CD14-positive monocyte (primary cell): ENCODE data around the gene SIDT2. TPM values are rescaled to one million over a fixed set of nuclear protein-coding genes. Genes with fewer than 3 reads are reported as not detected.

Experiments
- DNase-seq, 3 donors: peaks; one replicate each; pipeline ENCODE4 v3.0.0-alpha.2; 2011 to 2022
- H2AFZ ChIP-seq: 2 replicates; pipeline ENCODE4 v1.6.0; 2012; ENCODE audit warnings: mild to moderate bottlenecking, low read depth, low read length, inconsistent platforms; ENCODE audit not compliant: insufficient read depth, poor library complexity, severe bottlenecking
- H3K27ac ChIP-seq, 2 donors: 1 replicate in 1 of 2; 2 replicates in 1 of 2; pipeline ENCODE4 v1.5.1; 2012 to 2013; ENCODE audit warnings: low read length in 2 of 2, control low read depth in 1 of 2, inconsistent platforms in 1 of 2, low read depth in 1 of 2, mild to moderate bottlenecking in 1 of 2
- H3K27me3 ChIP-seq, 2 donors: one replicate each; pipeline versions ENCODE4 v1.6.0 to v1.6.1; 2011 to 2013; ENCODE audit warnings: low read length in 2 of 2; ENCODE audit not compliant: control insufficient read depth in 2 of 2, insufficient read depth in 2 of 2
- H3K36me3 ChIP-seq, 2 donors: replicated peaks in 1 of 2; 1 replicate in 1 of 2; 2 replicates in 1 of 2; pipeline versions ENCODE4 v1.5.1 to v1.6.1; 2012 to 2013; ENCODE audit warnings: low read length in 2 of 2, control low read depth in 1 of 2, inconsistent platforms in 1 of 2, mild to moderate bottlenecking in 1 of 2; ENCODE audit not compliant: insufficient read depth in 2 of 2, control insufficient read depth in 1 of 2
- H3K4me1 ChIP-seq, 2 donors: 1 replicate in 1 of 2; 2 replicates in 1 of 2; pipeline versions ENCODE4 v1.5.1 to v1.6.1; 2012 to 2013; ENCODE audit warnings: low read length in 2 of 2, control low read depth in 1 of 2, inconsistent platforms in 1 of 2, mild to moderate bottlenecking in 1 of 2, moderate library complexity in 1 of 2; ENCODE audit not compliant: insufficient read depth in 2 of 2, control insufficient read depth in 1 of 2
- H3K4me2 ChIP-seq: replicated peaks from 2 replicates; pipeline ENCODE3; 2012; ENCODE audit warnings: low read length, moderate library complexity, mild to moderate bottlenecking; ENCODE audit not compliant: poor library complexity, severe bottlenecking; ENCODE audit errors: extremely low read depth
- H3K4me3 ChIP-seq, 3 experiments: fragments of 200-600 bp in 1 of 3; sonication (generic) in 1 of 3; replicated peaks in 1 of 3; 1 replicate in 2 of 3; 2 replicates in 1 of 3; pipeline ENCODE4 v1.5.1; 2011 to 2013; ENCODE audit warnings: low read length in 3 of 3, mild to moderate bottlenecking in 3 of 3, control low read depth in 2 of 3, low read depth in 2 of 3, inconsistent platforms in 1 of 3, moderate library complexity in 1 of 3
- H3K79me2 ChIP-seq: 2 replicates; pipeline ENCODE4 v1.6.0; 2012; ENCODE audit warnings: mild to moderate bottlenecking, control low read depth, inconsistent platforms, low read length, moderate library complexity; ENCODE audit not compliant: insufficient read depth
- H3K9ac ChIP-seq: 2 replicates; pipeline ENCODE4 v1.6.0; 2017; ENCODE audit warnings: low read length, mild to moderate bottlenecking; ENCODE audit not compliant: insufficient read depth, poor library complexity, severe bottlenecking
- H3K9me3 ChIP-seq, 2 donors: replicated peaks in 1 of 2; 1 replicate in 1 of 2; 2 replicates in 1 of 2; pipeline versions ENCODE4 v1.5.1 to v1.6.1; 2012 to 2013; ENCODE audit warnings: low read length in 2 of 2, control low read depth in 1 of 2; ENCODE audit not compliant: control insufficient read depth in 1 of 2, insufficient read depth in 1 of 2
- H4K20me1 ChIP-seq: 2 replicates; pipeline ENCODE4 v1.6.0; 2012; ENCODE audit warnings: mild to moderate bottlenecking, low read length, control low read depth, moderate library complexity; ENCODE audit not compliant: insufficient read depth
- H3K27ac Mint-ChIP-seq, 7 donors: one replicate each; pipeline ENCODE4 v1.8.0; 2020; ENCODE audit warnings: mild to moderate bottlenecking in 7 of 7, mixed read lengths in 7 of 7, moderate library complexity in 6 of 7, inconsistent platforms in 2 of 7
- H3K27me3 Mint-ChIP-seq, 3 donors: one replicate each; pipeline ENCODE4 v1.8.0; 2021 to 2022; ENCODE audit warnings: low read depth in 3 of 3, mild to moderate bottlenecking in 3 of 3, mixed read lengths in 3 of 3, moderate library complexity in 3 of 3, inconsistent platforms in 1 of 3
- H3K36me3 Mint-ChIP-seq, 2 donors: one replicate each; pipeline ENCODE4 v1.8.0; 2020; ENCODE audit warnings: mixed read lengths in 2 of 2, inconsistent platforms in 1 of 2, mild to moderate bottlenecking in 1 of 2
- H3K4me1 Mint-ChIP-seq: one replicate; pipeline ENCODE4 v1.8.0; 2020; ENCODE audit warnings: mild to moderate bottlenecking, mixed read lengths
- H3K4me3 Mint-ChIP-seq, 2 donors: one replicate each; pipeline ENCODE4 v1.8.0; 2020; ENCODE audit warnings: mild to moderate bottlenecking in 2 of 2, mixed read lengths in 2 of 2, moderate library complexity in 1 of 2
- H3K9me3 Mint-ChIP-seq, 7 donors: one replicate each; pipeline ENCODE4 v1.8.0; 2020 to 2022; ENCODE audit warnings: mixed read lengths in 7 of 7, mild to moderate bottlenecking in 6 of 7, moderate library complexity in 6 of 7, inconsistent platforms in 2 of 7
- WGBS: methylation state at CpG from one replicate; pipeline ENCODE4 v1.1.5; 2013; ENCODE audit warnings: missing lambda C conversion rate; ENCODE audit not compliant: insufficient coverage; 5-methylcytosine and 5-hydroxymethylcytosine counted together
- intact Hi-C, 2 donors: fragments of 100-400 bp; cut with micrococcal nuclease; formaldehyde crosslinking; loops; one replicate each; pipeline versions ENCODE4 v1.15.0 to v1.15.1; 2023
- polyA plus RNA-seq, 3 donors: library from polyadenylated mRNA; depleted of rRNA in 1 of 3; unstranded in 2 of 3; stranded (reverse) in 1 of 3; fragments of 300-500 nt in 2 of 3; fragments of >200 nt in 1 of 3; fragmentation: Illumina TruSeq in 2 of 3; gene quantifications; 1 replicate in 2 of 3; 2 replicates in 1 of 3; pipeline ENCODE4 v1.2.3, GENCODE V29; 2012 to 2021
- TF ChIP-seq, protein P1 (sequence below): fragments of 200-600 bp; IDR thresholded peaks from one replicate; pipeline ENCODE4 v1.8.0; 2022; ENCODE audit warnings: antibody characterized with exemption, mild to moderate bottlenecking

The SIDT2 gene
- polyA plus RNA-seq, 3 donors = 21.8 to 177 (median 41.8) TPM

DNA sequence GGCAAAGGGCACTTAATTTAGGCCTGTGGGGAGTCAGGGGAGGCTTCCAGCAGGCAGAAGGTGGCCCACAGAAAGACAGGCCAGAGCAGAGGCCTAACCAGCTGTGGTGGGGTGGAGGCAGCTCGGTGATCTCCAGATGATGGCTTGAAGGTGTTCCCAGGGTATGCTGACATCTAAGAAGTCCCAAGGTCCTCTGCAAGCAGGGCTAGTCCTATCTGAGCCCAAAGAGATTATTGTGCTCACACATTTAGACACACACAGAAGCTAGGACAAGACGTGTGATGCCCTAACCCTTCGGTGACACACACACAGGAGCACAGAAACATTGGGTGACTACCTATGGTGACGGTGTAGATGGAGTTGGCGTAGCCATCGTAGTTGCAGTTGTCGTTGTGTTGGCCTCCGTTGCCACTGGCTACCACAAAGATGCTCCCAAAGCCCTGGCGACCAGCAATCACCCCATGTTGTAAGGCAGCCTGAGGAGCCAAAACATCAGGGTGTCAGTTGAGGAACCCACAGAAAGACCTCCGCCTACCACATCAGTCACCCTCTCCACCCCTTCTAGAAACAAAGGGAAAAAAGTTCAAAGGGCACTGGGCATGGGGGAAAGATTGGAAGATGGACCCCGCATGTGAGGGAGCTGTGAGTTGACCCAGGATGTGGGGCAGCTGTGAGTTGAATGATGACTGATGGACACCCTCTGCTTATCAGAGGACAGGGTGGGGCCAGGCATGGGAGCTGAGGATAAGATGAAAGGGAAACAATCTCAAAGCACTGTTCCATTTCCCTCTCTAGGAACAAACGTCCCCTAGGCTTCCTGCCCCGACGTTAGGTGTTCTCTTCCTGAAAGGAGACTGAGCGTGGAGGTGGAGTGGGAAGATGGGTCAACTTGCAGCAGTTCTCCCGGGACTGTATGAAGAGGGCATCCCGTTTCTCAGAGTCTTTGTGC, 45.5 kb downstream of the SIDT2 start:
- Mint-ChIP-seq H3K27ac (peak overlapping the region in 3 of 7 donors; percentile 20 to 43 (median 26)), H3K36me3 (peaks cover 87 to 98% of the 10 kb centered on the region in 2 donors), H3K9me3 (no peaks in the 10 kb centered on the region), H3K27me3 (no peaks in the 10 kb centered on the region), H3K4me3 (no peak overlapping the region), H3K4me1 (peaks cover 8% of the 10 kb centered on the region)
- peaks cover 0 to 3% of the 10 kb centered on the region in 2 donors for H3K4me1 ChIP-seq
- peaks cover under 1% of the 10 kb centered on the region for H3K79me2 ChIP-seq
- WGBS = 92% methylated on average over 10 of the region's 17 CpGs
- H3K4me3 ChIP-seq = no peak overlapping the region
- H2AFZ ChIP-seq = no peak overlapping the region
- TF ChIP-seq, protein P1, sequence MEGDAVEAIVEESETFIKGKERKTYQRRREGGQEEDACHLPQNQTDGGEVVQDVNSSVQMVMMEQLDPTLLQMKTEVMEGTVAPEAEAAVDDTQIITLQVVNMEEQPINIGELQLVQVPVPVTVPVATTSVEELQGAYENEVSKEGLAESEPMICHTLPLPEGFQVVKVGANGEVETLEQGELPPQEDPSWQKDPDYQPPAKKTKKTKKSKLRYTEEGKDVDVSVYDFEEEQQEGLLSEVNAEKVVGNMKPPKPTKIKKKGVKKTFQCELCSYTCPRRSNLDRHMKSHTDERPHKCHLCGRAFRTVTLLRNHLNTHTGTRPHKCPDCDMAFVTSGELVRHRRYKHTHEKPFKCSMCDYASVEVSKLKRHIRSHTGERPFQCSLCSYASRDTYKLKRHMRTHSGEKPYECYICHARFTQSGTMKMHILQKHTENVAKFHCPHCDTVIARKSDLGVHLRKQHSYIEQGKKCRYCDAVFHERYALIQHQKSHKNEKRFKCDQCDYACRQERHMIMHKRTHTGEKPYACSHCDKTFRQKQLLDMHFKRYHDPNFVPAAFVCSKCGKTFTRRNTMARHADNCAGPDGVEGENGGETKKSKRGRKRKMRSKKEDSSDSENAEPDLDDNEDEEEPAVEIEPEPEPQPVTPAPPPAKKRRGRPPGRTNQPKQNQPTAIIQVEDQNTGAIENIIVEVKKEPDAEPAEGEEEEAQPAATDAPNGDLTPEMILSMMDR = no peak
- no peaks in the 10 kb centered on the region for H3K9me3 ChIP-seq
- H3K27me3 ChIP-seq = no peaks in the 10 kb centered on the region
- H3K9ac ChIP-seq = no peak overlapping the region
- intact Hi-C loops = loop anchor here (5.0 to 10.0 kb wide), 3 partner anchors 42 to 349 kb away; no protein-coding TSS in a partner anchor
- peaks cover 7% of the 10 kb centered on the region for H4K20me1 ChIP-seq
- peaks cover 85 to 99% of the 10 kb centered on the region in 2 donors for H3K36me3 ChIP-seq
- no peak overlapping the region for H3K27ac ChIP-seq
- no peak overlapping the region for H3K4me2 ChIP-seq
- DNase-seq = no peak

DNA sequence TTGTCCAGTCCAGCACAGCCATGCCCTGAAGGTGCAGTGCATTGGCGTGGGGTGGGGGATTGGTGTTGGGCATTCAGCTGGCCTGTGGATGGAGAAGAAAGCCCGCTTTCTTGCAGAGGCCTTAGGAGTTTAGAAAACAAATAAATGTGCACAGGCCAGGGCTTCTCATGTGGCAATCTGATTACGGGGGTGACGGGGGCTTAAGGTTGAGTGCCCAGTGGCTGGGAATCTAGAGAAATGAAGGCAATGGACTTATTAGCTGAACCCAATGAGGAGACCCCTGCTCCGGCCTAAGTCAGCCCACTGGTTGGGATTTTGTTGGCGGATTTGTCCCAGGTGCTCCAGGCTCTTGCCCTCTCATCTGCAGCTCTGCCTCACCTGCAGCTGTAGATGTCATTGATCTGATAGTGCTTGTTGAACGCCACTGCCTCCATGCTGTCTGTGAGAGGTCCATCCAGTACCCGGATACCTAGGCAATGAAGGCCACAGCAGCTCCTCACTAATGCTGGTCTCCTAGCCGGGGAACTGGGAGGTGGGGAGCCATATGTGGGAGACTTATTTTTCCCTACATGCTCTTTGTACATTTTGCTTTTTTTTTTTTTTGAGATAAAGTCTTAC, 47.1 kb downstream of the SIDT2 start:
- peaks cover 84 to 98% of the 10 kb centered on the region in 2 donors for H3K36me3 ChIP-seq
- H3K27ac ChIP-seq = no peak overlapping the region
- no peak overlapping the region for H3K9ac ChIP-seq
- intact Hi-C loops = loop anchor here (5.0 to 10.0 kb wide), 3 partner anchors 43 to 351 kb away; no protein-coding TSS in a partner anchor
- H3K27me3 ChIP-seq = no peaks in the 10 kb centered on the region
- no peak overlapping the region for H3K4me2 ChIP-seq
- Mint-ChIP-seq H3K36me3 (peaks cover 87 to 95% of the 10 kb centered on the region in 2 donors), H3K27me3 (no peaks in the 10 kb centered on the region), H3K4me1 (peaks cover 9% of the 10 kb centered on the region), H3K4me3 (no peak overlapping the region), H3K9me3 (no peaks in the 10 kb centered on the region), H3K27ac (peak overlapping the region in 1 of 7 donors; percentile 59)
- H3K4me1 ChIP-seq = peaks cover 3 to 7% of the 10 kb centered on the region in 2 donors
- TF ChIP-seq, protein P1 = no peak
- H2AFZ ChIP-seq = no peak overlapping the region
- H3K9me3 ChIP-seq = no peaks in the 10 kb centered on the region
- H3K79me2 ChIP-seq = peaks cover 17% of the 10 kb centered on the region
- DNase-seq = no peak
- peaks cover 11% of the 10 kb centered on the region for H4K20me1 ChIP-seq
- 94% methylated on average over 7 of the region's 9 CpGs for WGBS
- H3K4me3 ChIP-seq = no peak overlapping the region
